ENCODE data around the gene PFDN5. TPM values are rescaled to one million over a fixed set of nuclear protein-coding genes. Genes with fewer than 3 reads are reported as not detected.
A peak's percentile ranks its signal among the peaks of the same experiment; 100 is the strongest.

Gene PFDN5
- total RNA-seq, 3 donors from 2014 or later (not counting 1 experiment from before 2014, with no cell fraction given) = 365 to 450 (median 439) TPM

DNA sequence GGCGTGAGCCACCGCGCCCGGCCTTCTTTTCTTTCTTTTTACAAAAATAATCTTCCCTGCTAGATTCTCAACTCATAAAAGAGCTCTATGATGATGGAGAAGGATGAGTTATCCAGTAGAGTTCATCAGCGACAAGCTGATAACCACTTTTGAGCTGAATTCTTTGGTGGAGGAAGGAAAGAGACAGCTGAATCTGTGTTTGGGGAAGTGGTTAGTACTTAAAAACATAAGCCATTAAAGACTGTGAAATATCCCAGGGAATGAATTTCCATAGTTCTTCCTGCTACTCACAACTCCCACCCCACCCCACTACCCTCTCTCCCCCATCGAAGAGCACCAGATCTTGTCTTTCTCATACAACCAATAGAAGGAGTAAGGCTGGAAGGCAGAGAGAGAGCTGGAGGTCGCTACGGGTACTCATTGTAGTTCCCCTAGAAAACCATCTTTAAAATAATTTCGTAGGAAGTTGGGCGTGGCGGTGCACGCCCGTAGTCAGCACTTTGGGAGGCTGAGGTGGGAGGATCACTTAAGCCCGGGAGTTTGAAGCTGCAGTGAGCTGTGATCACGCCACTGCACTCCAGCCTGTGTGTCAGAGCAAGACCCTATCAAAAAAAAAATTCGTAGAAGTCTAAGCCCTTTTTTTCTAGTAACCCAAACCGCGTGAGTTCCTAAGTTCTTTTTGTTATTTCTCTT is 27.9 kb upstream of the PFDN5 start:
- Histone ChIP-seq H3K27me3 (ENCODE audit: control insufficient read depth, insufficient read depth, low read length) (no peaks in the 10 kb centered on the region), H3K4me1 (ENCODE audit: control insufficient read depth, insufficient read depth, low read length) (peaks cover 23% of the 10 kb centered on the region), H3K27ac (ENCODE audit: low read length) (peak overlapping the region; percentile 53), H3K9me3 (ENCODE audit: control insufficient read depth, insufficient read depth, low read length) (no peaks in the 10 kb centered on the region), H3K36me3 (ENCODE audit: control insufficient read depth, insufficient read depth, low read length) (no peaks in the 10 kb centered on the region), H3K4me3 (ENCODE audit: low read length) (peak overlapping the region; percentile 59)
- peak overlapping the region; percentile 99 for H3K4me3 Mint-ChIP-seq
- DNase-seq = no peak
- H3K4me1 Mint-ChIP-seq = peaks cover 22 to 23% of the 10 kb centered on the region in 2 donors
- no peaks in the 10 kb centered on the region for H3K9me3 Mint-ChIP-seq
- peak overlapping the region; percentile 91 to 93 for H3K27ac Mint-ChIP-seq
- TF ChIP-seq, protein P1, sequence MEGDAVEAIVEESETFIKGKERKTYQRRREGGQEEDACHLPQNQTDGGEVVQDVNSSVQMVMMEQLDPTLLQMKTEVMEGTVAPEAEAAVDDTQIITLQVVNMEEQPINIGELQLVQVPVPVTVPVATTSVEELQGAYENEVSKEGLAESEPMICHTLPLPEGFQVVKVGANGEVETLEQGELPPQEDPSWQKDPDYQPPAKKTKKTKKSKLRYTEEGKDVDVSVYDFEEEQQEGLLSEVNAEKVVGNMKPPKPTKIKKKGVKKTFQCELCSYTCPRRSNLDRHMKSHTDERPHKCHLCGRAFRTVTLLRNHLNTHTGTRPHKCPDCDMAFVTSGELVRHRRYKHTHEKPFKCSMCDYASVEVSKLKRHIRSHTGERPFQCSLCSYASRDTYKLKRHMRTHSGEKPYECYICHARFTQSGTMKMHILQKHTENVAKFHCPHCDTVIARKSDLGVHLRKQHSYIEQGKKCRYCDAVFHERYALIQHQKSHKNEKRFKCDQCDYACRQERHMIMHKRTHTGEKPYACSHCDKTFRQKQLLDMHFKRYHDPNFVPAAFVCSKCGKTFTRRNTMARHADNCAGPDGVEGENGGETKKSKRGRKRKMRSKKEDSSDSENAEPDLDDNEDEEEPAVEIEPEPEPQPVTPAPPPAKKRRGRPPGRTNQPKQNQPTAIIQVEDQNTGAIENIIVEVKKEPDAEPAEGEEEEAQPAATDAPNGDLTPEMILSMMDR (IDR thresholded peaks at IDR 0.05) = no peak
- intact Hi-C loops (cut with micrococcal nuclease) = loop anchor here (5.0 kb wide), 1 partner anchor 45 kb away; no protein-coding TSS in a partner anchor
- 15% methylated on average over 13 of the region's 18 CpGs for WGBS (ENCODE audit: insufficient coverage)
- ATAC-seq = peak; percentile 9 to 22 (median 12)
- no peaks in the 10 kb centered on the region for H3K36me3 Mint-ChIP-seq
- no peaks in the 10 kb centered on the region for H3K27me3 Mint-ChIP-seq (ENCODE audit: low read depth in 2 of 2)

DNA sequence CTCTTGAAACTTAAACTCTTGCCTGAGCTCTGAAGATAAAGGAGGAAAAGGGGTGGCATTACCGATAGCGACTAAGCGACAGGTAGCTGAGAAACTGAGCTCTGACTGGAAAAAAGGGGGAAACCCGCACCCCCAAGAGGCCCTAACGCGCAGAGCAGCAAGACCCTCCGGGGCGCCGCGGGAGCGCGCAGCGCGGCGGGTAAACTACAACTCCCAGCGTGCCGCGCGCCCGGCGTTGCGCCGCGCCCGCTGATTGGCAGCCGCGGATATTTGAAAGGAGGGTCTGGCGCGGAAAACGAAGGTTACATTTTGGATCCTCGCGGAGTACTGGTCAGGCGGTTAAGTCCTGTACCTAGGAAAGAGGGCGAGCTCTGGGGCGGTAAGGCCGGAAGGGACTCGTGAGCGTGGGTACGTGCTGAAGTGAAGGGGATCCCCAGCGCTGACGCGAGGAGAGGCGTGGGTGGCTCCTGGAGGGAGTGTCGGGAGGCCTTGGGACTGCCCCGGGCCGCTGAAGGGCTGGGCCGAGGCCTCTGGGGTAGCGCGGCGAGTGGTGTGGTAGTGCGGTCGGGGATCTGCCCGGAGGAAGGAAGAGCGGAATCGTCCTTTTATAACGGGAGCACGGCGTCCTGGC is 27.2 kb upstream of the PFDN5 start, which contains the start of gene ESPL1:
Gene ESPL1 (plus strand): TSS at position 301 of the 631 bp plus-strand sequence. CDS start 468 bp downstream, outside the sequence.
- no peaks in the 10 kb centered on the region for H3K27me3 ChIP-seq (ENCODE audit: control insufficient read depth, insufficient read depth, low read length)
- H3K4me3 ChIP-seq (ENCODE audit: low read length) = peak within 1 kb of the TSS; percentile 59
- peak within 1 kb of the TSS; percentile 53 for H3K27ac ChIP-seq (ENCODE audit: low read length)
- intact Hi-C loops (cut with micrococcal nuclease) = loop anchor here (1.0 to 5.0 kb wide), 2 partner anchors 16 to 46 kb away; a partner anchor contains a TSS
- TF ChIP-seq, protein P1 (IDR thresholded peaks at IDR 0.05) = no peak
- DNase-seq = peak; percentile 76 to 92
- Mint-ChIP-seq H3K4me3 (peak within 1 kb of the TSS; percentile 99), H3K27ac (peak within 1 kb of the TSS; percentile 91 to 93), H3K27me3 (ENCODE audit: low read depth in 2 of 2) (no peaks in the 10 kb centered on the region), H3K36me3 (no peaks in the 10 kb centered on the region), H3K9me3 (no peaks in the 10 kb centered on the region), H3K4me1 (peaks cover 22 to 23% of the 10 kb centered on the region in 2 donors)
- ATAC-seq = peak; percentile 90 to 93 (median 90)
- H3K9me3 ChIP-seq (ENCODE audit: control insufficient read depth, insufficient read depth, low read length) = no peaks in the 10 kb centered on the region
- WGBS (ENCODE audit: insufficient coverage) = under 1% methylated on average over 58 of the region's 58 CpGs
- no peaks in the 10 kb centered on the region for H3K36me3 ChIP-seq (ENCODE audit: control insufficient read depth, insufficient read depth, low read length)
- peaks cover 23% of the 10 kb centered on the region for H3K4me1 ChIP-seq (ENCODE audit: control insufficient read depth, insufficient read depth, low read length)

DNA sequence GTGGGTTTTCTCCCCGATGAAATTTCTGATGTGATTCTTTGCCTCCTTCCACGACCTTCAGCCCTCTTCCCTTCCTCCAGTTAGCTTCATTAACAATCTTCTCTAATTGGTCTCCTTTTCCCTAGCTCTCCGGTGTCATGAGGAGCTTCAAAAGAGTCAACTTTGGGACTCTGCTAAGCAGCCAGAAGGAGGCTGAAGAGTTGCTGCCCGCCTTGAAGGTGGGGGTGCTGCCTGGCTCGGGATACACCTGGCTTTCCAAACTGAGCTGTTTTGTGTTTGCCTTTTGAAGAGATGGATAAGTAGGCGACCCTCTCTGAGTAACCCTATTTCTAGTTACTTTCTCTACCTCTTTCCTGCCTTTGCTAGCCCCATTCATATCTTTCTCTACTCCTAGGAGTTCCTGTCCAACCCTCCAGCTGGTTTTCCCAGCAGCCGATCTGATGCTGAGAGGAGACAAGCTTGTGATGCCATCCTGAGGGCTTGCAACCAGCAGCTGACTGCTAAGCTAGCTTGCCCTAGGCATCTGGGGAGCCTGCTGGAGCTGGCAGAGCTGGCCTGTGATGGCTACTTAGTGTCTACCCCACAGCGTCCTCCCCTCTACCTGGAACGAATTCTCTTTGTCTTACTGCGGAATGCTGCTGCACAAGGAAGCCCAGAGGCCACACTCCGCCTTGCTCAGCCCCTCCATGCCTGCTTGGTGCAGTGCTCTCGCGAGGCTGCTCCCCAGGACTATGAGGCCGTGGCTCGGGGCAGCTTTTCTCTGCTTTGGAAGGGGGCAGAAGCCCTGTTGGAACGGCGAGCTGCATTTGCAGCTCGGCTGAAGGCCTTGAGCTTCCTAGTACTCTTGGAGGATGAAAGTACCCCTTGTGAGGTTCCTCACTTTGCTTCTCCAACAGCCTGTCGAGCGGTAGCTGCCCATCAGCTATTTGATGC is 26.4 kb upstream of the PFDN5 start:
- Histone ChIP-seq H3K36me3 (ENCODE audit: control insufficient read depth, insufficient read depth, low read length) (no peaks in the 10 kb centered on the region), H3K27ac (ENCODE audit: low read length) (peak overlapping the region; percentile 53), H3K4me3 (ENCODE audit: low read length) (peak overlapping the region; percentile 59), H3K27me3 (ENCODE audit: control insufficient read depth, insufficient read depth, low read length) (no peaks in the 10 kb centered on the region), H3K9me3 (ENCODE audit: control insufficient read depth, insufficient read depth, low read length) (no peaks in the 10 kb centered on the region), H3K4me1 (ENCODE audit: control insufficient read depth, insufficient read depth, low read length) (peaks cover 23% of the 10 kb centered on the region)
- WGBS (ENCODE audit: insufficient coverage) = 67% methylated on average over 20 of the region's 20 CpGs
- intact Hi-C loops (cut with micrococcal nuclease) = loop anchor here (1.0 to 5.0 kb wide), 2 partner anchors 17 to 47 kb away; a partner anchor contains a TSS
- Mint-ChIP-seq H3K36me3 (no peaks in the 10 kb centered on the region), H3K9me3 (no peaks in the 10 kb centered on the region), H3K27me3 (ENCODE audit: low read depth in 2 of 2) (no peaks in the 10 kb centered on the region), H3K4me3 (peak overlapping the region; percentile 99), H3K27ac (peak overlapping the region; percentile 91 to 93), H3K4me1 (peaks cover 22 to 23% of the 10 kb centered on the region in 2 donors)
- TF ChIP-seq, protein P1 (IDR thresholded peaks at IDR 0.05) = no peak
- no peak for ATAC-seq
- DNase-seq = no peak

All from natural killer cell (primary cell).